Activated CD4-positive, alpha-beta T cell treated with anti-CD3 and anti-CD28 coated beads, Interleukin-2, Interleukin-4, amounts not matched to agents 100 ng/mL and 50 ng/mL, durations not matched to agents 16 hours and 8 hours (primary cell): Measurements from ENCODE around the gene RPTOR.

Experiments
- DNase-seq: peaks from one replicate; pipeline ENCODE4 v3.0.0-alpha.2; 2020; ENCODE audit warnings: low spot score

Gene RPTOR

GRCh38 chr17:80893604-80894438 lies 349.2 kb downstream of the RPTOR start:
- DNase-seq: no peak

GRCh38 chr17:80894439-80894721 lies 349.7 kb downstream of the RPTOR start:
- DNase-seq: no peak

GRCh38 chr17:80894726-80895125 lies 350.1 kb downstream of the RPTOR start:
- DNase-seq: no peak

GRCh38 chr17:80895366-80895765 lies 350.7 kb downstream of the RPTOR start:
- no peak for DNase-seq

- DNase-seq: no peak
These were observed 354.1 kb downstream of the RPTOR start for GRCh38 chr17:80898716-80899115.

- DNase-seq: peak; percentile 84
These were observed 355.0 kb downstream of the RPTOR start for GRCh38 chr17:80899402-80900268.

- DNase-seq: no peak
These were observed 356.7 kb downstream of the RPTOR start for GRCh38 chr17:80901319-80901718.

GRCh38 chr17:80902197-80902962 lies 357.7 kb downstream of the RPTOR start:
- DNase-seq: no peak

GRCh38 chr17:80902963-80903611 lies 358.4 kb downstream of the RPTOR start:
- DNase-seq: no peak

GRCh38 chr17:80904036-80904753 lies 359.6 kb downstream of the RPTOR start:
- no peak for DNase-seq

GRCh38 chr17:80905586-80906230 lies 361.1 kb downstream of the RPTOR start:
- DNase-seq: no peak

- DNase-seq: no peak
These were observed 362.0 kb downstream of the RPTOR start for GRCh38 chr17:80906364-80907259.

GRCh38 chr17:80907281-80907680 lies 362.6 kb downstream of the RPTOR start:
- DNase-seq: no peak

- DNase-seq: no peak
These were observed 363.6 kb downstream of the RPTOR start for GRCh38 chr17:80908211-80908610.

GRCh38 chr17:80908776-80909175 lies 364.1 kb downstream of the RPTOR start:
- DNase-seq: no peak

GRCh38 chr17:80909635-80910034 lies 365.0 kb downstream of the RPTOR start:
- no peak for DNase-seq

- no peak for DNase-seq
These were observed 365.4 kb downstream of the RPTOR start for GRCh38 chr17:80910043-80910442.

GRCh38 chr17:80912476-80912875 lies 367.8 kb downstream of the RPTOR start:
- DNase-seq: no peak

- DNase-seq: no peak
These were observed 369.5 kb downstream of the RPTOR start for GRCh38 chr17:80913928-80914821.
